Stimulated activated CD8-positive, alpha-beta memory T cell treated with anti-CD3 and anti-CD28 coated beads, Interleukin-4, amount 100 ng/mL, for 24 hours (primary cell): ENCODE measurements around the gene GIMD1.

Experiments used
- DNase-seq: peaks from one replicate; pipeline ENCODE4 v3.0.0-alpha.2; 2020; ENCODE audit warnings: low read depth

Gene GIMD1

GRCh38 chr4:106314960-106315359, 53.6 kb downstream of the GIMD1 start:
- no peak for DNase-seq

- DNase-seq, result no peak
Measured at GRCh38 chr4:106312997-106313522, 55.5 kb downstream of the GIMD1 start.

- no peak for DNase-seq
Measured at GRCh38 chr4:106312377-106312776, 56.2 kb downstream of the GIMD1 start.
